ENCODE results near the gene AHSG. TPM values are rescaled to one million over a fixed set of nuclear protein-coding genes. Genes with fewer than 3 reads are reported as not detected.

The AHSG gene
- total and polyA plus RNA-seq, 12 donors: 0.22 to 1.4 (median 0.77) TPM; not detected in 8

DNA sequence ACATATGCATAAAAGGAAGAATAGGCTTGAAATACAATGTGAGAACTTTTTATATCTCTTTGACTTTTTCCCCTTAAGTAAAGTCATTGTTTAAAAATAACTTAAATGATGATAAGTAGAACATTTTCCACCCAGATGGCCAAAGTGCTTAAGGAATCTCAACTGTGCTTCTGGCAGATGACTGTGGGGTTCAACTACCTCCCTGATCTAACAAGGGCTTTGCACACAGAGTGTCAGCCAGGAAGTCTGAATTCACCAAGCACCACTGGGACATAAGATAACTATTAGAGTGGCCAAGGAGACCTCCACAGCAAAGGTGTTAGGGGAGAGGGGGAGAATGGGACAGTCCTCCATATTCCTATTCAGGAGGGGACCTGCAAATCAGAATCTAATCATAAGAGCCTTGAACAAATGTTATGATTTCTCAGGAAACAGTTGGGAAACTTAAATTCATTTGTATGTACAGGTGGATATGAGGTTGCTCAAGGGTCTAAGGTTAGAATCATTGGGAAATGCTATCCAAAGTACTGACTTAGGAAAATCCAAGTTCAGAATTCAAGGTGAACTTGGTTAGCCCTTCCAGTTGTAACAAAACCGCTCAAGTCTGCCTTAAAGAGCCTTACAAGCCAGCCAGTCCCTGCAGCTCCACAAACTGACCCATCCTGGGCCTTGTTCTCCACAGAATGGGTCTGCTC is 27.1 kb downstream of the AHSG start, which contains the start of gene FETUB:
TSS of gene FETUB (plus strand) at position 622 of the 695 bp plus-strand sequence. CDS start at position 684, 62 bp downstream.
- Histone ChIP-seq H3K27ac (no peak within 1 kb of the TSS), H3K9me3 (replicated peaks in 1 of 3) (no peaks in the 10 kb centered on the region), H3K4me1 (replicated peaks in 1 of 2) (no peaks in the 10 kb centered on the region), H3K27me3 (peaks cover 29% of the 10 kb centered on the region), H3K4me3 (no peak within 1 kb of the TSS), H3K36me3 (replicated peaks in 1 of 2) (no peaks in the 10 kb centered on the region)
- no peak for DNase-seq
- no peak for TF ChIP-seq POLR2A (IDR thresholded peaks at IDR 0.05)
- TF ChIP-seq CTCF (IDR thresholded peaks at IDR 0.05): no peak
- WGBS, 4 donors: 70 to 100% (median 80%) methylated on average over 1 of the region's 1 CpG
- intact Hi-C loops (cut with DNase I): no loop called here

- no peak overlapping the region for H3K4me3 ChIP-seq
- no peak for DNase-seq
- H3K36me3 ChIP-seq (replicated peaks in 1 of 2): no peaks in the 10 kb centered on the region
- TF ChIP-seq CTCF (IDR thresholded peaks at IDR 0.05) (no peak), POLR2A (IDR thresholded peaks at IDR 0.05) (no peak)
- H3K9me3 ChIP-seq (replicated peaks in 1 of 3): no peaks in the 10 kb centered on the region
- H3K27me3 ChIP-seq: peaks cover 27% of the 10 kb centered on the region
- no peaks in the 10 kb centered on the region for H3K4me1 ChIP-seq (replicated peaks in 1 of 2)
- WGBS, 4 donors: 65 to 78% (median 65%) methylated on average over 4 to 9 of the region's 9 CpGs
- intact Hi-C loops (cut with DNase I): no loop called here
- H3K27ac ChIP-seq: no peak overlapping the region
Observed at GRCh38 chr3:186640473-186640818, 27.6 kb downstream of the AHSG start.

DNA sequence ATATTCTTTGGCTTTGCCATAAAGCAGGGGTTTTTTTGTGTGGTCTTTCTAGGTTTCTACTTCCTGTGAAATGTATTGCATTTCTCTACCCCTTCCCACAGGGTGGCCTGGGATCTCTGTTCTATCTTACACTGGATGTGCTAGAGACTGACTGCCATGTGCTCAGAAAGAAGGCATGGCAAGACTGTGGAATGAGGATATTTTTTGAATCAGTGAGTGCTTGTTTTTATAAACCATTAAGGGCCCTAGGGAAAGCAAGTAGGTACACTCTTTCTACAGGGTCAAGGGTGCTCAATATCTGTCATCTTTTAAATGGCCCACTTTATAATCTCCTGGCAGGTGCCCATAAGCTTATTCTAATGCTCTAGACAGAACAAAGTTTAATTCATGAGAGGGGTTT is 28.1 kb downstream of the AHSG start:
- Histone ChIP-seq H3K27ac (no peak overlapping the region), H3K36me3 (replicated peaks in 1 of 2) (no peaks in the 10 kb centered on the region), H3K4me1 (replicated peaks in 1 of 2) (no peaks in the 10 kb centered on the region), H3K4me3 (no peak overlapping the region), H3K27me3 (peaks cover 25% of the 10 kb centered on the region), H3K9me3 (replicated peaks in 1 of 3) (no peaks in the 10 kb centered on the region)
- TF ChIP-seq CTCF (IDR thresholded peaks at IDR 0.05): no peak
- no peak for TF ChIP-seq POLR2A (IDR thresholded peaks at IDR 0.05)
- no peak for DNase-seq
- intact Hi-C loops (cut with DNase I): no loop called here

- intact Hi-C loops (cut with DNase I): no loop called here
- H3K27ac ChIP-seq: no peak overlapping the region
- 18 to 33% (median 29%) methylated on average over 3 of the region's 3 CpGs for WGBS, 4 donors
- no peak for DNase-seq
- H3K9me3 ChIP-seq (replicated peaks in 1 of 3): no peaks in the 10 kb centered on the region
- H3K27me3 ChIP-seq: peaks cover 25% of the 10 kb centered on the region
- H3K4me3 ChIP-seq: no peak overlapping the region
- no peak for TF ChIP-seq POLR2A (IDR thresholded peaks at IDR 0.05)
- TF ChIP-seq CTCF (IDR thresholded peaks at IDR 0.05): no peak
- H3K4me1 ChIP-seq (replicated peaks in 1 of 2): no peaks in the 10 kb centered on the region
- no peaks in the 10 kb centered on the region for H3K36me3 ChIP-seq (replicated peaks in 1 of 2)
Observed at GRCh38 chr3:186642014-186642413, 29.2 kb downstream of the AHSG start.

All from adrenal gland (tissue), 12 donors.